ENCODE results near the gene MAGI2. TPM values are rescaled to one million over a fixed set of nuclear protein-coding genes. Genes with fewer than 3 reads are reported as not detected.

Gene MAGI2
- total and polyA plus RNA-seq, 2 donors from 2014 or later = 4.4 to 9.0 TPM

DNA sequence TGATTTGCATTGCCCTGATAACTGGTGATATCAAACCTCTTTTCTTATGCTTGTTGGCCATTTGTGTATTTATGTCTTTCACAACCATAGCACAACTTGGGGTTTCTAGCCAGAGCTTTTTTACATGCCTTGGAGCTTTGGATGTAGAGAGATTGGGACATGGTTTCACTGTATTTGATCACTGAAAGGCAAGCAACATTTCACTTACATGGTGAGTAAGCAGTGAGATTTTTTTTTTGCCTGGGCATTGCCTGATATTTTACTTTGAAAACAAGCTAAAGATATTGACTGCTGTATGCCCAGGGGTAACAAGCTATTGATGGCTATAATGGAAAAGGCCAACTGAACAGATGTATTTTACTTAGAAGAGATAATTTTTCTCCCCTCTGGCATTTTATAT, 1395.9 kb downstream of the MAGI2 start:
- Histone ChIP-seq H3K36me3 (ENCODE audit: control insufficient read depth in 2 of 3, insufficient read depth in 3 of 3, low read length in 3 of 3) (no peaks in the 10 kb centered on the region), H3K9ac (ENCODE audit: low read length in 3 of 3) (no peak overlapping the region), H3K27ac (ENCODE audit: low read depth in 2 of 2, low read length in 2 of 2) (no peak overlapping the region), H3K4me1 (ENCODE audit: control insufficient read depth in 2 of 3, insufficient read depth in 2 of 3, low read depth in 1 of 3, low read length in 3 of 3) (no peaks in the 10 kb centered on the region), H3K27me3 (ENCODE audit: control insufficient read depth, insufficient read depth, low read length) (no peaks in the 10 kb centered on the region), H3K4me3 (ENCODE audit: low read length in 3 of 3) (no peak overlapping the region), H3K9me3 (ENCODE audit: control insufficient read depth in 2 of 3, insufficient read depth in 1 of 3, low read length in 3 of 3) (no peaks in the 10 kb centered on the region)
- intact Hi-C loops (cut with DNase I) = no loop called here
- DNase-seq (no peak), FAIRE-seq (no peak)
- TF ChIP-seq, protein P1, sequence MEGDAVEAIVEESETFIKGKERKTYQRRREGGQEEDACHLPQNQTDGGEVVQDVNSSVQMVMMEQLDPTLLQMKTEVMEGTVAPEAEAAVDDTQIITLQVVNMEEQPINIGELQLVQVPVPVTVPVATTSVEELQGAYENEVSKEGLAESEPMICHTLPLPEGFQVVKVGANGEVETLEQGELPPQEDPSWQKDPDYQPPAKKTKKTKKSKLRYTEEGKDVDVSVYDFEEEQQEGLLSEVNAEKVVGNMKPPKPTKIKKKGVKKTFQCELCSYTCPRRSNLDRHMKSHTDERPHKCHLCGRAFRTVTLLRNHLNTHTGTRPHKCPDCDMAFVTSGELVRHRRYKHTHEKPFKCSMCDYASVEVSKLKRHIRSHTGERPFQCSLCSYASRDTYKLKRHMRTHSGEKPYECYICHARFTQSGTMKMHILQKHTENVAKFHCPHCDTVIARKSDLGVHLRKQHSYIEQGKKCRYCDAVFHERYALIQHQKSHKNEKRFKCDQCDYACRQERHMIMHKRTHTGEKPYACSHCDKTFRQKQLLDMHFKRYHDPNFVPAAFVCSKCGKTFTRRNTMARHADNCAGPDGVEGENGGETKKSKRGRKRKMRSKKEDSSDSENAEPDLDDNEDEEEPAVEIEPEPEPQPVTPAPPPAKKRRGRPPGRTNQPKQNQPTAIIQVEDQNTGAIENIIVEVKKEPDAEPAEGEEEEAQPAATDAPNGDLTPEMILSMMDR (IDR thresholded peaks at IDR 0.05; ENCODE audit: borderline replicate concordance, extremely low read depth, insufficient read depth) = no peak

DNA sequence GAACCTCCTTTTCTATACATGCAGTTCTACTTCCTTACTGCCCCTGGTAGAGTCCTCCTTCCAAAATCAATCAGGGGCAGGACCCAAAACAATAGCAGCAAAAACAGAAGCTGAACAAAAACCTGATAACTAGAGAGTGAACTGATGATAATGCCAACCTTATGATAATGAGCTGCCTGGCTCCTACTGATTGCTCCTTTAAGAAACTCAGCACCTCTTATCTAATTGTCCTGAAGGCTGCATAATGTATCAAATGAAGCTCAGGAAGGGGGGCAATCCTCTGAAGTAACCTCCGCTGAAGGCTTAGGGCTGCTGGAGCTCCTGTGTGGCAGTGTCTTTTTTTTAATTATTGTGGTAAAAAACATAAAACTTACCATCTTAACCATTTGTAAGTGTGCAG, 1397.9 kb downstream of the MAGI2 start:
- Histone ChIP-seq H3K27ac (ENCODE audit: low read depth in 2 of 2, low read length in 2 of 2) (no peak overlapping the region), H3K36me3 (ENCODE audit: control insufficient read depth in 2 of 3, insufficient read depth in 3 of 3, low read length in 3 of 3) (no peaks in the 10 kb centered on the region), H3K4me1 (ENCODE audit: control insufficient read depth in 2 of 3, insufficient read depth in 2 of 3, low read depth in 1 of 3, low read length in 3 of 3) (no peaks in the 10 kb centered on the region), H3K9ac (ENCODE audit: low read length in 3 of 3) (no peak overlapping the region), H3K4me3 (ENCODE audit: low read length in 3 of 3) (no peak overlapping the region), H3K27me3 (ENCODE audit: control insufficient read depth, insufficient read depth, low read length) (no peaks in the 10 kb centered on the region), H3K9me3 (ENCODE audit: control insufficient read depth in 2 of 3, insufficient read depth in 1 of 3, low read length in 3 of 3) (no peaks in the 10 kb centered on the region)
- FAIRE-seq = no peak
- no peak for DNase-seq
- TF ChIP-seq, protein P1 (IDR thresholded peaks at IDR 0.05; ENCODE audit: borderline replicate concordance, extremely low read depth, insufficient read depth) = no peak
- intact Hi-C loops (cut with DNase I) = no loop called here

DNA sequence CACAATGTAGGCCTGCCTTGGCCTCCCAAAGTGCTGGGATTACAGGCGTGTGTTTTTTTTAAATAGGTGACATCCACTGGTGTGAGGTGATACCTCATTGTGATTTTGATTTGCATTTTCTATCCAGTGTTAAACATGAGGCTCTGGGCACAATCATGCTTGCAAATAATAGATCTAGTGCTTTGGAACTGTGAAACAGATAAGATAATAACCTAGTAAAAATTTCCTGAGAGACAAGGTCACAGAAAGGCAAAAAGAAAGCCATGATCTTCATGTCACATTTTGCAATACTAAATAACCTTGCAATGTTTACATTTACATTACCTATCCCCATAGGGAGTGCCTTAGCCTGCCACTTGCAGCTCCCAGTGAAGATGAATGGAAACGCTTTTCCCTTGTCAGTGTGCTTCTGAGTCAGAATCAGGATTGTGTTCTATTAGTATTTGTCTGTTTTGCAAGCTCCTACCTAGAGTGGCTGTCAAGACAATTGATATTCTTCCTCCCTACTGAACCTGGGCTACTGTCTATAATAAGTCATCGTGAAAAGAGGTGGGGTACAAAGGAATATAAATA, 1398.4 kb downstream of the MAGI2 start:
- Histone ChIP-seq H3K27me3 (ENCODE audit: control insufficient read depth, insufficient read depth, low read length) (no peaks in the 10 kb centered on the region), H3K9ac (ENCODE audit: low read length in 3 of 3) (no peak overlapping the region), H3K9me3 (ENCODE audit: control insufficient read depth in 2 of 3, insufficient read depth in 1 of 3, low read length in 3 of 3) (no peaks in the 10 kb centered on the region), H3K4me1 (ENCODE audit: control insufficient read depth in 2 of 3, insufficient read depth in 2 of 3, low read depth in 1 of 3, low read length in 3 of 3) (no peaks in the 10 kb centered on the region), H3K27ac (ENCODE audit: low read depth in 2 of 2, low read length in 2 of 2) (no peak overlapping the region), H3K36me3 (ENCODE audit: control insufficient read depth in 2 of 3, insufficient read depth in 3 of 3, low read length in 3 of 3) (no peaks in the 10 kb centered on the region), H3K4me3 (ENCODE audit: low read length in 3 of 3) (no peak overlapping the region)
- no peak for DNase-seq
- intact Hi-C loops (cut with DNase I) = no loop called here
- TF ChIP-seq, protein P1 (IDR thresholded peaks at IDR 0.05; ENCODE audit: borderline replicate concordance, extremely low read depth, insufficient read depth) = no peak
- FAIRE-seq = no peak

DNA sequence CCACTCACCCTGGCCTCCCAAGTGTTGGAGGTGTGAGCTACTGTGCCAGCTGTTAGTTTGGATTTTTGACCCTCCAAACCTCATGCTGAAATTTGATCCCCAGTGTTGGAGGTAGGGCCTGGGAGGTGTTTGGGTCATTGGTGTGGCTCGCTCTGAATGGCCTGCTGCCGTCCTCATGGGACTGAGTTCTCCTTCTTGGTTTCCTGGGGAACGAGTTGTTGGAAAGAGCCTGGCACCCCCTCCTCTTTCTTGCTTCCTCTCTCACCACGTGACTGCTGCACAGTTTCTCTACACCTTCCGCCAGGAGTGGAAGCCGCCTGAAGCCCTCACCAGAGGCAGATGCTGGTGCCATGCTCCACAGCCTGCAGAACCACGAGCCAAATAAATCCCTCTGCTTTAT, 1401.4 kb downstream of the MAGI2 start:
- Histone ChIP-seq H3K9me3 (ENCODE audit: control insufficient read depth in 2 of 3, insufficient read depth in 1 of 3, low read length in 3 of 3) (no peaks in the 10 kb centered on the region), H3K36me3 (ENCODE audit: control insufficient read depth in 2 of 3, insufficient read depth in 3 of 3, low read length in 3 of 3) (no peaks in the 10 kb centered on the region), H3K4me3 (ENCODE audit: low read length in 3 of 3) (no peak overlapping the region), H3K4me1 (ENCODE audit: control insufficient read depth in 2 of 3, insufficient read depth in 2 of 3, low read depth in 1 of 3, low read length in 3 of 3) (no peaks in the 10 kb centered on the region), H3K27ac (ENCODE audit: low read depth in 2 of 2, low read length in 2 of 2) (no peak overlapping the region), H3K27me3 (ENCODE audit: control insufficient read depth, insufficient read depth, low read length) (no peaks in the 10 kb centered on the region), H3K9ac (ENCODE audit: low read length in 3 of 3) (no peak overlapping the region)
- FAIRE-seq (no peak), DNase-seq (peak in 4 of 5 donors; percentile 20 to 34 (median 26))
- intact Hi-C loops (cut with DNase I) = no loop called here
- TF ChIP-seq, protein P1 (IDR thresholded peaks at IDR 0.05; ENCODE audit: borderline replicate concordance, extremely low read depth, insufficient read depth) = no peak
